HCT116 (cell line): Measurements from ENCODE around the gene E2F1.

ENCODE experiments used
- EZH2 ChIP-seq: fragments of 200-600 bp; sonication (generic); IDR thresholded peaks from 2 replicates; pipeline ENCODE4 v1.6.1; 2017; ENCODE audit warnings: antibody characterized with exemption, mixed run types
- POLR2AphosphoS5 ChIP-seq: IDR thresholded peaks from 2 replicates; pipeline ENCODE4 v1.6.1; 2011; ENCODE audit warnings: mild to moderate bottlenecking, low read depth, low read length, moderate library complexity
- TF ChIP-seq, protein P1 (sequence below), 3 experiments: fragments of 200-600 bp in 1 of 3; sonication (generic) in 1 of 3; IDR thresholded peaks in 2 of 3; conservative IDR thresholded peaks in 1 of 3; 2 replicates each; pipeline ENCODE4 v1.5.1; 2012 to 2017; ENCODE audit warnings: low read depth in 2 of 3, low read length in 2 of 3, antibody characterized with exemption in 1 of 3, borderline replicate concordance in 1 of 3, control low read depth in 1 of 3, mild to moderate bottlenecking in 1 of 3, mixed read lengths in 1 of 3, mixed run types in 1 of 3, moderate library complexity in 1 of 3; ENCODE audit not compliant: insufficient read depth in 1 of 3

DNA sequence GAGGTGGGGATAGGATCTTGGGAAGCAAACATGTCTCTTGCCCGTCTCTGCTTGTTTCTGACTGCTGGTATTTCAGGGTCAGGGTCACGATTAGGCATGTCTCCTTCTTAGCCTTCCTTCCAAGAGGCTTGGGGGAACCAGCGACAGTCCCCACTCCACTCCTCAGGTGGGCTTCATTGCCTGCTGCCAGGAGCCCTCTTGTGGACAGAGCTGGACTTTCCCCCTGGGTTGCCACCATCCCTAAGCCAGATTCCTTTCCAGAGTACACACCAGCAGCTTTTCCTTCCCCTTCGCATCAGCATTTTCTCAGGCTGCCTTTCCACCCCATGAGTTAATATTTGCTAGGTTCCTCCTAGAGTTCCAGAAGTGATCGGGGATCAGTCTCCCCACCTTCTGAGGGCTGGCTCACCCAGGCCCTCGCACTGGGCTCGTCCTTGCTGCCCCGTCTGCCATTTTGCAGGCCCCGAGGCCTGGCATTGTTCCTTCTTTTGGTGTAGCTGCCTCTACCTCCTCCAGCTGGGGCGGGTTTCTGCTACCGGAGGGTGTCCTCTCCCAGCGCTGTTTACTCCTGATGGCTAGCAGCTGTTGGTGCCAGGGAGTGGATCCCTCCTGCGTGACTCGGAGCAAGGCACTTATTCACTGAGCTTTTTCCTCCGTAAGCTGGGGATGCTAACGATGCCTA is 32.8 kb downstream of the E2F1 start:
- TF ChIP-seq, protein P1, sequence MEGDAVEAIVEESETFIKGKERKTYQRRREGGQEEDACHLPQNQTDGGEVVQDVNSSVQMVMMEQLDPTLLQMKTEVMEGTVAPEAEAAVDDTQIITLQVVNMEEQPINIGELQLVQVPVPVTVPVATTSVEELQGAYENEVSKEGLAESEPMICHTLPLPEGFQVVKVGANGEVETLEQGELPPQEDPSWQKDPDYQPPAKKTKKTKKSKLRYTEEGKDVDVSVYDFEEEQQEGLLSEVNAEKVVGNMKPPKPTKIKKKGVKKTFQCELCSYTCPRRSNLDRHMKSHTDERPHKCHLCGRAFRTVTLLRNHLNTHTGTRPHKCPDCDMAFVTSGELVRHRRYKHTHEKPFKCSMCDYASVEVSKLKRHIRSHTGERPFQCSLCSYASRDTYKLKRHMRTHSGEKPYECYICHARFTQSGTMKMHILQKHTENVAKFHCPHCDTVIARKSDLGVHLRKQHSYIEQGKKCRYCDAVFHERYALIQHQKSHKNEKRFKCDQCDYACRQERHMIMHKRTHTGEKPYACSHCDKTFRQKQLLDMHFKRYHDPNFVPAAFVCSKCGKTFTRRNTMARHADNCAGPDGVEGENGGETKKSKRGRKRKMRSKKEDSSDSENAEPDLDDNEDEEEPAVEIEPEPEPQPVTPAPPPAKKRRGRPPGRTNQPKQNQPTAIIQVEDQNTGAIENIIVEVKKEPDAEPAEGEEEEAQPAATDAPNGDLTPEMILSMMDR (IDR thresholded peaks at IDR 0.05 in 2 of 3, conservative IDR thresholded peaks at IDR 0.05 in 1 of 3; ENCODE audit: borderline replicate concordance in 1 of 3, insufficient read depth in 1 of 3, low read depth in 2 of 3, low read length in 2 of 3), result peak; percentile 75 to 92 (median 78)
- TF ChIP-seq EZH2 (no peak), POLR2AphosphoS5 (peak; percentile 38; the same call in 1 of the 2 replicates)
